GM12801 (cell line): ENCODE data around the gene SFI1.

Source experiments
- CTCF ChIP-seq: IDR thresholded peaks from one replicate; pipeline ENCODE4 v1.5.1; 2011; ENCODE audit warnings: control low read depth; ENCODE audit not compliant: insufficient read length; ENCODE audit errors: extremely low read depth

The SFI1 gene

DNA sequence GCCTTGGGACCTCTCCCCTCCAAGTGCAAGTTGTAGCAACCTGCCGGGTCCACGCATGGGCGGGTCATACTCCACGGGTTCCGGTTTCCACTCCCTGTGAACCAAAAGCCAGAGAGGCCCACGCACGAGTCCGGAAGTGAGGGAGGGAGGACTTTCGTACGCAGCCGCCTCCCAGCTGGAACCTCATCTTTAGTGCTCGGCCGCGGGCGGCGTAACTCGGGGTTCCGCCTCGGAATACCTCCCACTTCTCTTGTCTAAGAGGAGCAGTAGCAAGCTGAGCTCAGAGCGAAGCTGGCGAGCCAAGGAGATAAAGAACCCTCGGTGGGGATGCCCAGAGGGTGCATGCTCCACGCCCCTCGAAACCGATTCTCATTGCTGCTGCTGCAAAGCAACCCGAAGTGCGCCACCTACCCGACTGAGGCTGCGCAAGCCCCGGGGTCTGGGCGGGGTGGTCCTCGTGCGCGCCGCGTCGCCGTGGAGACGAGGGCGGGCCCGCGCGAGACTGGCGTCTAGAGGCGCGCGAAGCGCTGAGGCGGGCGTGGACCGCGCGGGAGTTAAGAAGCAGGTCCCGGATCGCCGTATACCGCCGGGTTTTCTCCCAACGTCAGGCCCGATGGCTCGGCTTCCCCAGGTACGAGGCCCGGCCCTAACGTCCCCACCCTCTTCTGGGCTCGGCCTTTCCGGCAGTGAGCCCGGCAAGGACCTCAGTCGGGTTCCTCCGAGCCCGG, at the start of gene SFI1:
TSS of gene SFI1 (plus strand) at position 530 of the 728 bp plus-strand sequence. CDS start 11,749 bp downstream, outside the sequence.
- TF ChIP-seq CTCF, result no peak

- no peak for TF ChIP-seq CTCF
Observed at GRCh38 chr22:31446767-31447166, 49.6 kb upstream of the SFI1 start.

GRCh38 chr22:31447337-31447736, 49.0 kb upstream of the SFI1 start:
- no peak for TF ChIP-seq CTCF

DNA sequence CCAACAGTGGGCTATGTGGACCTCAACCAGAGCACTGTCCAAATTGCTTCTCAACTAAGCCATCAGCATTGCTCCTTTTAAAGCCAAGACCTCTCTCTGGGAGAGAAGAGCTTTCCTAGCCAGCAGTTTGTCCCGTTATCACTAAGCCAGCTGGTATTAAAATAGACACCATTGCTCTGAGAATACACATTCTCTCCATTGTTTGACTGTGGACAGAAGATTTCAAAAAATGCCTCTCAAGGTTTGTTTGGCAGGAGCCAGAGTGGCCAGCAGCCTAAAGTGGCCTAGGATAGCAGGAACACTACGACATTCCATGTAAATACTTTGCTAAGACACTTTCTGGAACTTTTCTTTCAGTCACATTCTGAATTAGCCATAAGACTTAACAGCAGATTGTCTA, 48.0 kb upstream of the SFI1 start:
- TF ChIP-seq CTCF, result no peak

GRCh38 chr22:31449506-31449905, 46.8 kb upstream of the SFI1 start:
- no peak for TF ChIP-seq CTCF

- TF ChIP-seq CTCF, result no peak
Observed at GRCh38 chr22:31451709-31452571, 44.4 kb upstream of the SFI1 start.

DNA sequence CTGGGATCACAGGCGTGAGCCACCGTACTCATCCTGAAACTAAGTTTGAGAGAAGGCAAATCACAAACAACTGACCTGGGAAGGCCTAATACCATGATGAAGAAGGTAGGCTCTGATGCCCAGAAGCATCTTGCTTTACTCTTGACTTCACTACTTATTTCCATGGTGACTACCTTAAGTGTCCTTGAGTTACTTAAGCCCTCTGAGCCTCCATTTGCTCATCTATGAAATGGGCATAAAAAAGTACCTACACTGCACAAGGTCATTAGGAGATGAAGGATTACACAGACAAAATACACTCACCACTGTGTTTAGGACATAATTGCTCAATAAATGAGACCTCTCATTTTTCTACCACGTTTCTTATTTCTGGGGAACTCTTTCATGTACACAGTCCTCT, 34.6 kb upstream of the SFI1 start:
- no peak for TF ChIP-seq CTCF
